ENCODE measurements around the gene NCKIPSD. TPM values are rescaled to one million over a fixed set of nuclear protein-coding genes. Genes with fewer than 3 reads are reported as not detected.
A peak's percentile ranks its signal among the peaks of the same experiment; 100 is the strongest.

Gene NCKIPSD
- total and polyA plus RNA-seq, 2 donors (not counting 3 experiments of a cell fraction or from before 2014, with no cell fraction given) = 12.8 to 19.1 TPM

DNA sequence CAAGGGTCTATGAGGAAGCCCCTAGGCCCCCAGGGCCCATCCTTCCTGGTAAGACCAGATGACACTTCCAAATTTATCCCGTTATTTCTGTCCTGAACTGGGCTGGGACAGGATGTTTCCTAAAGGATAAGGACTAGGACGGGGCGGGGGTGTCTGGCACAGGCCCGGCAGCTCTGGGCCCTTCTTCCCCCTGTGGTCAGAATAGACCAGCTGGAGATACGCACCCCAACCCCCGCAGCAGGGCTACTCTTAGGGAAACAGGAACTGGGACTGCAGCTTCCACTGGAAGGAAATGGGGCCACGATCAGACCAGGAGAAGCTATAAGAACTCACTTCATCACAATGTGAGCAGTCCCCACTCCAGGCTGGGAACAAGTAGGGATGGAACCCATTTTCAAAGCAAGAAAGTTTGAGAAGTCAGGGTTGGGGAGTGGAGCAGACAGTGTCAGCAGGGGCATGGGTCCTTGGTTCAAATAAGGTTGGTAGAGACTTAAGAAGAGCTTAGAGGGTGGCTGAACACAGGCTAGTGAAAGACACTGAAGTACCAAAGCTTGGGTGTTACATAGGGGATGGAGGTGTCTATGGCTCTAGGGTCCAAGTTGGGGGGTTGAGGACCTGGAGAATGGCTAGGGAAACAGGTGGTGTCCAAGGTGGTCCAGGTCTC, 1.1 kb downstream of the NCKIPSD start:
- no peak overlapping the region for H3K9ac ChIP-seq (replicated peaks; ENCODE audit: extremely low read depth, insufficient read depth, low read length)
- DNase-seq (ENCODE audit: low read depth, low spot score) = no peak
- dilution Hi-C loops (cut with MboI; ENCODE audit: extremely low pct_ligation_motif_present, low sequenced_read_pairs) = no loop called here
- H3K9me1 ChIP-seq (replicated peaks; ENCODE audit: control insufficient read depth, extremely low read depth, insufficient read depth, low read length) = no peaks in the 10 kb centered on the region
- H3K36me3 ChIP-seq (ENCODE audit: control insufficient read depth in 2 of 2, extremely low read depth in 1 of 2, insufficient read depth in 2 of 2, low read length in 2 of 2) = peaks cover 7 to 35% of the 10 kb centered on the region in 2 experiments
- H3K9me3 ChIP-seq (replicated peaks; ENCODE audit: control insufficient read depth, insufficient read depth, low read length) = no peaks in the 10 kb centered on the region
- H3K4me1 ChIP-seq (ENCODE audit: control insufficient read depth, extremely low read depth, insufficient read depth, low read length) = peaks cover 14% of the 10 kb centered on the region
- no peak for TF ChIP-seq MYC (IDR thresholded peaks at IDR 0.05; ENCODE audit: low read depth, low read length)
- TF ChIP-seq GATA2 (IDR thresholded peaks at IDR 0.05; ENCODE audit: insufficient read depth, insufficient read length, low read depth, low read length) = no peak
- TF ChIP-seq JUN (IDR thresholded peaks at IDR 0.05; ENCODE audit: borderline replicate concordance, insufficient read depth, insufficient read length, low read depth) = no peak
- TF ChIP-seq, protein P1, sequence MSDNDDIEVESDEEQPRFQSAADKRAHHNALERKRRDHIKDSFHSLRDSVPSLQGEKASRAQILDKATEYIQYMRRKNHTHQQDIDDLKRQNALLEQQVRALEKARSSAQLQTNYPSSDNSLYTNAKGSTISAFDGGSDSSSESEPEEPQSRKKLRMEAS (IDR thresholded peaks at IDR 0.05; ENCODE audit: insufficient read depth, insufficient read length) = no peak
- TF ChIP-seq POLR2A (IDR thresholded peaks at IDR 0.05; ENCODE audit: low read depth, low read length) = no peak
- no peak for TF ChIP-seq POLR2AphosphoS5 (IDR thresholded peaks at IDR 0.05; ENCODE audit: insufficient read depth, low read depth, low read length)
- TF ChIP-seq, protein P2, sequence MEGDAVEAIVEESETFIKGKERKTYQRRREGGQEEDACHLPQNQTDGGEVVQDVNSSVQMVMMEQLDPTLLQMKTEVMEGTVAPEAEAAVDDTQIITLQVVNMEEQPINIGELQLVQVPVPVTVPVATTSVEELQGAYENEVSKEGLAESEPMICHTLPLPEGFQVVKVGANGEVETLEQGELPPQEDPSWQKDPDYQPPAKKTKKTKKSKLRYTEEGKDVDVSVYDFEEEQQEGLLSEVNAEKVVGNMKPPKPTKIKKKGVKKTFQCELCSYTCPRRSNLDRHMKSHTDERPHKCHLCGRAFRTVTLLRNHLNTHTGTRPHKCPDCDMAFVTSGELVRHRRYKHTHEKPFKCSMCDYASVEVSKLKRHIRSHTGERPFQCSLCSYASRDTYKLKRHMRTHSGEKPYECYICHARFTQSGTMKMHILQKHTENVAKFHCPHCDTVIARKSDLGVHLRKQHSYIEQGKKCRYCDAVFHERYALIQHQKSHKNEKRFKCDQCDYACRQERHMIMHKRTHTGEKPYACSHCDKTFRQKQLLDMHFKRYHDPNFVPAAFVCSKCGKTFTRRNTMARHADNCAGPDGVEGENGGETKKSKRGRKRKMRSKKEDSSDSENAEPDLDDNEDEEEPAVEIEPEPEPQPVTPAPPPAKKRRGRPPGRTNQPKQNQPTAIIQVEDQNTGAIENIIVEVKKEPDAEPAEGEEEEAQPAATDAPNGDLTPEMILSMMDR (IDR thresholded peaks at IDR 0.05; ENCODE audit: extremely low read depth in 1 of 2, insufficient read depth in 1 of 2, low read depth in 1 of 2, low read length in 2 of 2) = no peak
- no peak for TF ChIP-seq FOS (IDR thresholded peaks at IDR 0.05; ENCODE audit: borderline replicate concordance, insufficient read depth, low read length)
- no peak for TF ChIP-seq EZH2 (IDR thresholded peaks at IDR 0.05; ENCODE audit: borderline replicate concordance, low read depth, low read length, severe bottlenecking)
- intact Hi-C loops (cut with micrococcal nuclease) = loop anchor here (2.0 kb wide), 2 partner anchors 20 to 76 kb away; partner anchors contain the start of gene UQCRC1
- no peak overlapping the region for H3K27ac ChIP-seq (ENCODE audit: insufficient read depth, low read depth, low read length)
- peak overlapping the region; percentile 56 for H3K4me2 ChIP-seq (ENCODE audit: insufficient read depth, low read length)
- H4K20me1 ChIP-seq (replicated peaks; ENCODE audit: control insufficient read depth, extremely low read depth, insufficient read depth, low read length) = no peaks in the 10 kb centered on the region
- peak overlapping the region; percentile 7 for H2AFZ ChIP-seq (ENCODE audit: low read depth, low read length)
- no peaks in the 10 kb centered on the region for H3K27me3 ChIP-seq (ENCODE audit: control insufficient read depth in 2 of 2, insufficient read depth in 2 of 2, low read length in 2 of 2)
- ChIA-PET CTCF (interaction anchor here (0.9 to 2.0 kb wide), 8 partner anchors 9 to 284 kb away, joined by 3 to 5 read pairs (median 3); partner anchors contain the start of genes CELSR3, IP6K2 and SLC26A6), POLR2A (no interaction called here)
- TSS peak; percentile 21 for BruUV-seq (replicated peaks)
- H3K4me3 ChIP-seq (replicated peaks in 1 of 3; ENCODE audit: insufficient read depth in 1 of 3, low read depth in 1 of 3, low read length in 3 of 3) = peak overlapping the region in 1 of 3 experiments; percentile 3
- FAIRE-seq = peak; percentile 53
- H3K79me2 ChIP-seq (ENCODE audit: control insufficient read depth, insufficient read depth, low read length) = peaks cover 2% of the 10 kb centered on the region

Measured in endothelial cell of umbilical vein (primary cell).